ENCODE results near the gene NWD2.

GRCh38 chr4:37424753-37425152 is 180.2 kb downstream of the NWD2 start:
- TF ChIP-seq EZH2 (IDR thresholded peaks at IDR 0.05) (no peak), ZBTB33 (IDR thresholded peaks at IDR 0.05; ENCODE audit: extremely low read depth, insufficient replicate concordance, low read length) (no peak), CTCF (IDR thresholded peaks at IDR 0.05 in 2 of 3, conservative IDR thresholded peaks at IDR 0.05 in 1 of 3; ENCODE audit: borderline replicate concordance in 1 of 3, insufficient read depth in 1 of 3, low read depth in 2 of 3, low read length in 2 of 3) (no peak), FOSL1 (IDR thresholded peaks at IDR 0.05; ENCODE audit: low read depth) (no peak), MAX (IDR thresholded peaks at IDR 0.05) (no peak), POLR2AphosphoS5 (IDR thresholded peaks at IDR 0.05; ENCODE audit: low read depth, low read length) (no peak)

Data from HCT116 (cell line).